Measurements from ENCODE around the gene KRT77. TPM values are rescaled to one million over a fixed set of nuclear protein-coding genes. Genes with fewer than 3 reads are reported as not detected.
A peak's percentile ranks its signal among the peaks of the same experiment; 100 is the strongest.

The KRT77 gene
- total RNA-seq, 1 donor from 2014 or later = not detected

DNA sequence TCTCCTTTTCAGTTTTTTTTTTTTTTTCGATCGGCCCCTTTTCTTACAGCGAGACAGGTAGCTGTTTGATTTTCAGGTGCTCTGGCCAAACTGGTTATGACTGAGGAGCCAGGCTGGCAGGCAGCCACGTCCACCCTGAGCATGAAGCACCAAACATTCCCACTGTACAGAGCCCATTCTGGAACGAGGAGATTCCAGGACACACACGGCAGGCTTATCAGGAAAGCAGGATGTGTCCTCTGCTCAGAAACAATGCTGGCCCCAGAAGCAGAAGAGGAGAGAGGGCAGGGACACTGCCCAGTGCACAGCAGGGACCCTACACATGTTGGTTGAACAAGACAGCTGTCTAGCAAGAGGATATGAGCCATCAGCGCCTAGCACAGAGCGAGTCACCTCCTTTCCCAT lies 47.6 kb downstream of the KRT77 start:
- H3K27me3 Mint-ChIP-seq (ENCODE audit: unreplicated experiment) = peaks cover 64% of the 10 kb centered on the region
- H3K36me3 Mint-ChIP-seq (ENCODE audit: unreplicated experiment) = no peaks in the 10 kb centered on the region
- no peak overlapping the region for H3K27ac Mint-ChIP-seq (ENCODE audit: unreplicated experiment)
- TF ChIP-seq, protein P1, sequence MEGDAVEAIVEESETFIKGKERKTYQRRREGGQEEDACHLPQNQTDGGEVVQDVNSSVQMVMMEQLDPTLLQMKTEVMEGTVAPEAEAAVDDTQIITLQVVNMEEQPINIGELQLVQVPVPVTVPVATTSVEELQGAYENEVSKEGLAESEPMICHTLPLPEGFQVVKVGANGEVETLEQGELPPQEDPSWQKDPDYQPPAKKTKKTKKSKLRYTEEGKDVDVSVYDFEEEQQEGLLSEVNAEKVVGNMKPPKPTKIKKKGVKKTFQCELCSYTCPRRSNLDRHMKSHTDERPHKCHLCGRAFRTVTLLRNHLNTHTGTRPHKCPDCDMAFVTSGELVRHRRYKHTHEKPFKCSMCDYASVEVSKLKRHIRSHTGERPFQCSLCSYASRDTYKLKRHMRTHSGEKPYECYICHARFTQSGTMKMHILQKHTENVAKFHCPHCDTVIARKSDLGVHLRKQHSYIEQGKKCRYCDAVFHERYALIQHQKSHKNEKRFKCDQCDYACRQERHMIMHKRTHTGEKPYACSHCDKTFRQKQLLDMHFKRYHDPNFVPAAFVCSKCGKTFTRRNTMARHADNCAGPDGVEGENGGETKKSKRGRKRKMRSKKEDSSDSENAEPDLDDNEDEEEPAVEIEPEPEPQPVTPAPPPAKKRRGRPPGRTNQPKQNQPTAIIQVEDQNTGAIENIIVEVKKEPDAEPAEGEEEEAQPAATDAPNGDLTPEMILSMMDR (IDR thresholded peaks at IDR 0.05) = no peak
- H3K4me1 Mint-ChIP-seq (ENCODE audit: unreplicated experiment) = no peaks in the 10 kb centered on the region
- H3K4me3 Mint-ChIP-seq (ENCODE audit: unreplicated experiment) = no peak overlapping the region
- no peak for DNase-seq (ENCODE audit: extremely low spot score, unreplicated experiment)
- no peaks in the 10 kb centered on the region for H3K9me3 Mint-ChIP-seq (ENCODE audit: unreplicated experiment)

GRCh38 chr12:52655251-52655650 lies 48.1 kb downstream of the KRT77 start:
- Mint-ChIP-seq H3K27me3 (ENCODE audit: unreplicated experiment) (peaks cover 64% of the 10 kb centered on the region), H3K4me3 (ENCODE audit: unreplicated experiment) (no peak overlapping the region), H3K27ac (ENCODE audit: unreplicated experiment) (no peak overlapping the region), H3K9me3 (ENCODE audit: unreplicated experiment) (no peaks in the 10 kb centered on the region), H3K36me3 (ENCODE audit: unreplicated experiment) (no peaks in the 10 kb centered on the region), H3K4me1 (ENCODE audit: unreplicated experiment) (no peaks in the 10 kb centered on the region)
- DNase-seq (ENCODE audit: extremely low spot score, unreplicated experiment) = no peak
- TF ChIP-seq, protein P1 (IDR thresholded peaks at IDR 0.05) = no peak

DNA sequence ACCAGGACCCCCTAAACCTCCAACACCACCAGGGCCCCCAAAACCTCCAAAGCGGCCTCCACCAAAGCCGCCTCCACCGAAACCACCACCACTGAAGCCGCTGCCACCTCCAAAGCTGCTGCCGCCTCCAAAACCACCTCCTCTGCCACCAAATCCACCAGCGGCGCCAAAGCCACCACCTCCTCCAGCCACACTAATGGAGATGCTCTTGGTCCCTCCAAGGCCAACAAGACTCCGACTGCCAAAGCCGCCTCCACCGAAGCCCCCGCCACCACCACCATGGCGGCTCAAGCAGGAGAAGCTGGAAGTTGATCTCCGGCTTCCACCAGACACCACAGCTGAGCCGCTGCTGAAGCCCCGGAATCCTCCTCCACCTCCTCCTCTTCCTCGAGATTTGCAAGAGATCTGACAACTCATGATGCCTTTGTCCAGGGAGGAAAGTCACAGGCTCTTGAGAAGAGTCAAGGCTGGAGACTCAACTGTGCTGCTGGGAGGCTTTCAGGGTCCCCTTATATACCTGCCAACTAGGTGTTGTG lies 51.5 kb downstream of the KRT77 start, which contains the start of gene KRT2:
KRT2 (minus strand) TSS at position 486 of the 536 bp plus-strand sequence; CDS start at position 417, 69 bp downstream.
- TF ChIP-seq, protein P1 (IDR thresholded peaks at IDR 0.05) = no peak
- Mint-ChIP-seq H3K36me3 (ENCODE audit: unreplicated experiment) (no peaks in the 10 kb centered on the region), H3K4me1 (ENCODE audit: unreplicated experiment) (no peaks in the 10 kb centered on the region), H3K27me3 (ENCODE audit: unreplicated experiment) (peaks cover 49% of the 10 kb centered on the region), H3K9me3 (ENCODE audit: unreplicated experiment) (no peaks in the 10 kb centered on the region), H3K27ac (ENCODE audit: unreplicated experiment) (no peak within 1 kb of the TSS), H3K4me3 (ENCODE audit: unreplicated experiment) (no peak within 1 kb of the TSS)
- no peak for DNase-seq (ENCODE audit: extremely low spot score, unreplicated experiment)

DNA sequence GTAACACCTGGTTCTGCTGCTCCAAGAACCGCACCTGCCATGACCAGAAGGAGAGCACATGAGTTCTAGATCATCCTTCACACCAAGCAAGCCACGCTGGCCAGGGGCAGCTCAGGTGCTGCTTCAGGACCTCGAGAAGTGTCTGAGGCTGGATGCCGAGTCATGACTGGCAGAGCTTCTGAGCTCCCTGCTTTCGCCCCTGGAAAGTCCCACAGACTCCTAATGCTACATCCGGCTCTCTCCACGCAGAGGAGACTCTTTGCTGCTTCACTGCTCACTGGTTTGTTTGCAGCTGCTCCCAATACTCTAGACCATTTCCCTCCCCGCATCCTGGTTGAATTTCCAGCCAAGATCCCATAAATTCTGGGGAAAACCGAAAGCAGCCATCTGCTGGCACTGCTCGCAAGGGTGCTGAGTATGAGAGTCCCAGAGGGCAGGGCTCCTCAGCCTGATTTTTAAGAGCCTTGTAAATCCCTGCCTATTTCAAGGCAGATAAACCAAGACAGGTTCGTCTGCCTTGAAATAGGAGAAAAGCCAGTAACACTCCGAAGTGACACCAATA lies 52.7 kb downstream of the KRT77 start:
- Mint-ChIP-seq H3K36me3 (ENCODE audit: unreplicated experiment) (no peaks in the 10 kb centered on the region), H3K4me1 (ENCODE audit: unreplicated experiment) (no peaks in the 10 kb centered on the region), H3K27ac (ENCODE audit: unreplicated experiment) (no peak overlapping the region), H3K4me3 (ENCODE audit: unreplicated experiment) (no peak overlapping the region), H3K27me3 (ENCODE audit: unreplicated experiment) (peaks cover 50% of the 10 kb centered on the region), H3K9me3 (ENCODE audit: unreplicated experiment) (no peaks in the 10 kb centered on the region)
- DNase-seq (ENCODE audit: extremely low spot score, unreplicated experiment) = no peak
- TF ChIP-seq, protein P1 (IDR thresholded peaks at IDR 0.05) = no peak

- H3K27ac Mint-ChIP-seq (ENCODE audit: unreplicated experiment) = no peak overlapping the region
- peak; percentile 60 for DNase-seq (ENCODE audit: extremely low spot score, unreplicated experiment)
- peaks cover 48% of the 10 kb centered on the region for H3K27me3 Mint-ChIP-seq (ENCODE audit: unreplicated experiment)
- TF ChIP-seq, protein P1 (IDR thresholded peaks at IDR 0.05) = no peak
- H3K9me3 Mint-ChIP-seq (ENCODE audit: unreplicated experiment) = no peaks in the 10 kb centered on the region
- H3K4me3 Mint-ChIP-seq (ENCODE audit: unreplicated experiment) = no peak overlapping the region
- no peaks in the 10 kb centered on the region for H3K36me3 Mint-ChIP-seq (ENCODE audit: unreplicated experiment)
- no peaks in the 10 kb centered on the region for H3K4me1 Mint-ChIP-seq (ENCODE audit: unreplicated experiment)
These were observed 54.3 kb downstream of the KRT77 start for GRCh38 chr12:52649066-52649465.

All from osteocyte (in vitro differentiated cells).